Measurements from ENCODE around the gene KLF13.
A peak's percentile ranks its signal among the peaks of the same experiment; 100 is the strongest.

Gene KLF13

GRCh38 chr15:31326156-31326874 lies at the start of gene KLF13:
TSS of gene KLF13 (plus strand) at chr15:31326835. CDS start at chr15:31327213, 378 bp downstream.
- no peak for TF ChIP-seq EZH2phosphoT487 (IDR thresholded peaks at IDR 0.05; ENCODE audit: low read depth)
- TF ChIP-seq CTCF (IDR thresholded peaks at IDR 0.05; ENCODE audit: low read depth, low read length), result no peak
- Histone ChIP-seq H3K27ac (ENCODE audit: low read length) (peak within 1 kb of the TSS; percentile 94), H3K9me3 (ENCODE audit: insufficient read depth, low read length) (no peaks in the 10 kb centered on the region), H3K9ac (ENCODE audit: low read length) (peak within 1 kb of the TSS; percentile 92), H3K4me2 (ENCODE audit: low read length) (peak within 1 kb of the TSS; percentile 97), H4K20me1 (ENCODE audit: insufficient read depth, low read length) (peaks cover 21% of the 10 kb centered on the region), H3K79me2 (ENCODE audit: low read length) (peaks cover 51% of the 10 kb centered on the region), H3K4me1 (ENCODE audit: low read length) (peaks cover 42% of the 10 kb centered on the region), H3K4me3 (ENCODE audit: low read length) (peak within 1 kb of the TSS; percentile 89), H3K27me3 (ENCODE audit: low read depth, low read length) (no peaks in the 10 kb centered on the region), H2AFZ (ENCODE audit: low read depth, low read length) (no peak within 1 kb of the TSS; the same call in 1 of the 2 replicates), H3K36me3 (replicated peaks; ENCODE audit: low read depth, low read length) (peaks cover 16% of the 10 kb centered on the region)

GRCh38 chr15:31277335-31278060 lies 49.1 kb upstream of the KLF13 start:
- Histone ChIP-seq H3K4me1 (ENCODE audit: low read length) (peaks cover 13% of the 10 kb centered on the region), H3K79me2 (ENCODE audit: low read length) (no peaks in the 10 kb centered on the region), H3K9me3 (ENCODE audit: insufficient read depth, low read length) (no peaks in the 10 kb centered on the region), H3K36me3 (replicated peaks; ENCODE audit: low read depth, low read length) (no peaks in the 10 kb centered on the region), H3K4me3 (ENCODE audit: low read length) (no peak overlapping the region), H3K4me2 (ENCODE audit: low read length) (no peak overlapping the region), H3K27ac (ENCODE audit: low read length) (no peak overlapping the region), H3K27me3 (ENCODE audit: low read depth, low read length) (no peaks in the 10 kb centered on the region), H3K9ac (ENCODE audit: low read length) (no peak overlapping the region), H4K20me1 (ENCODE audit: insufficient read depth, low read length) (no peaks in the 10 kb centered on the region), H2AFZ (ENCODE audit: low read depth, low read length) (no peak overlapping the region)
- no peak for TF ChIP-seq CTCF (IDR thresholded peaks at IDR 0.05; ENCODE audit: low read depth, low read length)
- TF ChIP-seq EZH2phosphoT487 (IDR thresholded peaks at IDR 0.05; ENCODE audit: low read depth), result no peak

- Histone ChIP-seq H3K4me3 (ENCODE audit: low read length) (no peak overlapping the region), H3K36me3 (replicated peaks; ENCODE audit: low read depth, low read length) (no peaks in the 10 kb centered on the region), H3K79me2 (ENCODE audit: low read length) (no peaks in the 10 kb centered on the region), H3K27me3 (ENCODE audit: low read depth, low read length) (no peaks in the 10 kb centered on the region), H4K20me1 (ENCODE audit: insufficient read depth, low read length) (no peaks in the 10 kb centered on the region), H3K9me3 (ENCODE audit: insufficient read depth, low read length) (no peaks in the 10 kb centered on the region), H3K4me1 (ENCODE audit: low read length) (peaks cover 7% of the 10 kb centered on the region), H3K4me2 (ENCODE audit: low read length) (no peak overlapping the region), H3K9ac (ENCODE audit: low read length) (no peak overlapping the region), H3K27ac (ENCODE audit: low read length) (no peak overlapping the region), H2AFZ (ENCODE audit: low read depth, low read length) (no peak overlapping the region)
- TF ChIP-seq EZH2phosphoT487 (IDR thresholded peaks at IDR 0.05; ENCODE audit: low read depth) (no peak), CTCF (IDR thresholded peaks at IDR 0.05; ENCODE audit: low read depth, low read length) (no peak)
Measured at GRCh38 chr15:31278061-31278445, 48.6 kb upstream of the KLF13 start.

DNA sequence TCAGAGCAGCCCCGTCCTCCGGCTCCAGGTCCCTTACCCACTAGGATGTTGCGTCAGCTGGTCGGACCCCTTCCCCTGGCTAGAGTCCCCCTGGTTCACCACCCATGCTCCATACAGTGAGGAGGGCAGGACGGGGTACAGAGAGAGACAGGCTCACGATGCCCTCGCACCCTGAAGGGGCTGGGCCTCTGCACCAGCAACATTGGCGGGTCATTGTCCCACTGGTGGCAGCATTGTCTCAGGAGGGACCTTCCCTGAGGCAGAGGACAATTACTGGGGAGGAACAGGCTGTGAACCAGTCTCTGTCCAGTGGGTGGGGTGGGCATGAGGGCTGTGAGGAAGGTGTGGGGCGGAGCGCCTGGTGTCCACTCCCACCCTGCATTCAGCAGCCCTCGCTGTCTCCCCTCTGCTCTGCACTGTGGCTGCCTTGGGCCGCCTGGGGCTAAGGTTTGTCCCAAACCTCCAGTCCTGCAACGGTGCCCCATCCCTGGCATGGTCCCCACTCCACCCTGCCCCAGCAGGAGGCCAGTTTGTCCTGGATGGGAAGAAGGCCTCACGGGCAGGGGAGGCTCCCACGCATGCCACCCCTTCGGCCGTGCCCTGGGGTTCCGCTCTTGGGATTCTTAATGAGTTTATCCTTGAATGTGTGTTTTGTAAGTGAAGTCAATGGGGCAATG lies 48.0 kb upstream of the KLF13 start:
- Histone ChIP-seq H4K20me1 (ENCODE audit: insufficient read depth, low read length) (no peaks in the 10 kb centered on the region), H3K27ac (ENCODE audit: low read length) (no peak overlapping the region), H3K4me2 (ENCODE audit: low read length) (no peak overlapping the region), H3K4me1 (ENCODE audit: low read length) (peaks cover 3% of the 10 kb centered on the region; the same call in 1 of the 2 replicates), H3K4me3 (ENCODE audit: low read length) (no peak overlapping the region), H3K9ac (ENCODE audit: low read length) (no peak overlapping the region), H3K79me2 (ENCODE audit: low read length) (no peaks in the 10 kb centered on the region), H2AFZ (ENCODE audit: low read depth, low read length) (no peak overlapping the region), H3K36me3 (replicated peaks; ENCODE audit: low read depth, low read length) (no peaks in the 10 kb centered on the region), H3K9me3 (ENCODE audit: insufficient read depth, low read length) (no peaks in the 10 kb centered on the region), H3K27me3 (ENCODE audit: low read depth, low read length) (no peaks in the 10 kb centered on the region)
- TF ChIP-seq CTCF (IDR thresholded peaks at IDR 0.05; ENCODE audit: low read depth, low read length), result no peak
- no peak for TF ChIP-seq EZH2phosphoT487 (IDR thresholded peaks at IDR 0.05; ENCODE audit: low read depth)
